Activated naive CD4-positive, alpha-beta T cell (primary cell): Measurements from ENCODE around the gene MVB12B.

ENCODE experiments used
- DNase-seq, 4 experiments: peaks; one replicate each; lab custom pipeline; 2025; lab: John Stamatoyannopoulos, UW

The MVB12B gene

DNA sequence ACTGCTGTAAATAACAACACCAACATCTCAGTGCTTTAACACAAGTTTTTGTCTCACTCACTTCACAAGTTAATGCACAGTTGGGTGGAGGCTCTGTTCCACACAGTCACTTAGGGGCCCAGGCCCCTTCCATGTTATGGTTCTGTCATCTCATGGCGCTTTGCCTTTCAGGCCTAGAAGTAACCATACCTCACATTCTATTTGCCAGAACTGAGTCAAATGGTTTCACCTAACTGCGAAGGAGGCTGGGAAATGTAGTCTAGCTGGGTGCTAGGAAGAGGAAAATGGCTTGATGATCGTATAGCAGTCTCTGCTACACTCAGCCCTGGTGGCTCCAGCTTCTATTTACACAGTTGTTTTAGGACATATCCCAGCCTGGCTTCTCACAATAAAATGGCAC, 23.1 kb upstream of the MVB12B start:
- no peak for DNase-seq

DNA sequence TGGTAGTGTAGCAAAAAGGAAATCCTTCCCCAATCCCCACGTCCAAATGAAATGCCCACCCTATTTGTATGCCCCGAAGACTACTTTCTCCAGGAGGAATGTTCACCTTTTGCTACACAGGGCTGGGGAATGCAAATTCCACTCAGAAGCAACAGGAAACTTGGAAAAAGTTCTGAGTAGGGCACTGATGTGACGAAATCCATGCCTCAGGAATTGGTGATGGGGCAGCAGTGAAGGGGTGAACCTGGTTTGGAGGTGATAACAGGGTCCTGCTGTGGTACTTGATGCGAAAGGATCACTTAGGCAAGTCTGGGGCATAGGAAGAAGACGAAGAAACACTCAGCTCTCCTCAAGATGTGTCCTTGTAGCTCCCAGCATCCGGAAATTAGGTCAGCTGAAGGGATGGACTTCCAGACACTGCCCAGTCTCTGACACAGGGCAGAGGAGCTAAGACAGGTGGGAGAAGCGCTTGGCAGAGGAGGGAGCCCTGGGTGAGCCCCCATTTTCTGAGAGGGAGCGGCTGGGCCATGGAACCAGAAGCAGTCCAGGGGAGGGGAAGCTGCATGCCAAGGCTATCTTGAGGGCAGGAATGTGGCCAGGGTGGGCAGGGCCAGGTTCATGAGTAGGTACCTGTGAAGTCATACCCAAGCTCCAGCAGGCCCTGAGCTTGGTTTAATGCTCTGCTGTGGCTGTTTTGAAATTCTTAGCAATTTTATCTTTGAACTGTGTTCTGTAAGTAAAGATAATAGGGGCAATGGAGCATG, 22.2 kb upstream of the MVB12B start:
- DNase-seq = no peak

DNA sequence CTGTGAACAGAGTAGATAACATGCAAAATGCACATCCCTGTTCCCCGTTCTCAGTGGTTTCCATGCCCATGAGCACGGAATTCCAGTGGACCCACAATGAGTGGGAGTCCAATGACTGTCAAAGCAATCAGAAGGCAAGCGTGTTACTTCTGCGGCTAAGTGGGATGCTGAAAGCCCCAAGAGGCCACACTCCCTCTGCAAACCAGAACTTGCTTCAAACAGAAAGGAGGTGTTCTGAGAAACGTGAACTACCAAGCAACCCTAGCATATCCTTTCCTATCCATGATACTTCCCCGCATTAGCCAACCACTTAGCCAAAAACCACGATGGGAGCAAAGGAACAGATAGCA, 21.7 kb upstream of the MVB12B start:
- DNase-seq = no peak

DNA sequence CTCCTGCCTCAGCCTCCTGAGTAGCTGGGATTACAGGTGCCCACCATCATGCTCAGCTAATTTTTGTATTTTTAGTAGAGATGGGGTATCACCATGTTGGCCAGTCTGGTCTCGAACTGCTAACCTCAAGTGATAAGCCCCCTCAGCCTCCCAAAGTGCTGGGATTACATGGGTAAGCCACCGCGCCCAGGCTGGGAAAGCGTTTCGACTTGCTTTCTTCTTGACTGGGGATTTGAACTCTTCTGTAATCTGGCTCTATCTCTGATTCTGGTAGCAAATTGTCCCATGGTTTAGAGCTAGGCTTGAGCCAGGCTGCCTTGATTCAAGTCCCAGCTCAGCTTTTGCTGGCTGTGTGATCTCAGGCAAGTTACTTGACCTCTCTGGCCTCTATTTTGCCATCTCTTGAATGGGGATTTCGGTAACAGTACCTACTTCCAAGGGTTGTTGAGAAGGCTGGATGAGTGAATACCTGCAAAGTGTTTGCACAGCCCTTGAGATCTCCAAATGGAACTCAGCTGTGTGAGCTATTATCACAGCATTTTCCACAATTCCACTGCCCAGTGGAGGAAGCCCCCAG, 20.5 kb upstream of the MVB12B start:
- no peak for DNase-seq

DNA sequence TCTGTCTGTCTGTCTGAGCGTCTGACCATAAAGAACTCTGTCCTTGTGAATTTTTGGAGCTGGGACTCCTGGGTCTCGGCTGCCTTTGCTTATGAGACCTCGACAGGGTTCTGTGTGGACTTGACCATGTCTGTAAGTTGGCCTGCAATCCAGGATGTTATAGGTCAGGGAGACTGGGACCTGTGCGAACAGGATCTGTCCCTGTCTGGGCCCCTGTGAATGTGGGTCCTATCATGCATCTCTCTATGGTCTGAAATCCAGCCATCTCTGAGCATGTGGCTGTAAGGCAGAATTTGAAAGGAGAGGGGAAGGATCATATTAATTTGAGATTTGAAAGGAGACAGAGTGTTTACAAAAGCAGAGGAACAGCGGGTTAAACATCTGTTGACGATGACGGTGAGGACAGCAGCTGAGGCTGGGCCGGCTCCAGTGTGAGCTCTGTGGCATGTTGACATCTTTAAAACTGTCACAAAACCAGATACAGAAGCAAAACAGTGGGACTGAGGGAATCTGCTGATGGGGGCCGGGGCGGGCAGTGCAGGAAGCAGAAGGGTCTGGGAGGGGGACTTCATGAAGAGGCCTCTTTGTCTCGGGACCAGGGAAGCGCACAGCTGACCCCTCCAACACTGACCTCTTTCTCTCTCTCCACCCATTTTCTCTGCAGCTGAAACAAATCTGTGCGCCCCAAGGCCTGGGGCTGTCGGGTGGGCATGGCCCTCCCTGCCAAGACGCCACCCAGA, 19.1 kb upstream of the MVB12B start:
- DNase-seq = no peak

DNA sequence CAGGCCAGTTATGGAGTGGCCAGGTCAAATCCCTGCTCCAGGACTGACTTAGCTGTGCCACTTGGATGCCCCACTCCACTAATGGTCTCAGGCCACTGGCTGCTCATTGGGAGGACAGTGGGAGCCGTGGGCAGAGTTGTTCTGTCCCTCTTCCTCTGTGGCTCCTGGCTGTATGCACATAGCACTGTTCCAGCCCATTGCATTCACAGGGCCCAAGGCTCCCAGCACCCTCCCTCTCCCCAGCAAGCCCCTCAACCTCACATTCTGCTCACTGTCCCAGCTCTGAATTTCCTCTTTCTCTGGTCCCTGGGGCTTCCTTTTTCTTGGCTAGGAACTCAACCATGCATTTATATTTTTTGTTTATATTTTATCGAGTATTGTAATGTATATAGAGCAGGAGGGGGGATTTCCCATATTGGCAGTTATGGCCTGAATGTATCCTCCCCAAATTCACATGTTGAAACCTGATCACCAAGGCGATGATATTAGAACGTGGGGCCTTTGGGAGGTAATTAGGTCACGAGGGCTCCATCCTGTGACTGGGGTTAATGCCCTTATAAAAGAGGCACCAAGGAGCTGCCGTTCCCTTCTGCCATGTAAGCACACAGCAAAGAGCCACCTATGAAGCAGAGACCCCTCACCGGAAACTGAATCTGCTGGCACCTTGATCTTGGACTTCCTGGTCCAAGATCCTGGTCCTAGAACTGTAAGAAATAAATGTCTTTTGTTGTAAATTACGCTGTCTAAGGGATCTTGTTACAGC, 17.0 kb upstream of the MVB12B start:
- no peak for DNase-seq

DNA sequence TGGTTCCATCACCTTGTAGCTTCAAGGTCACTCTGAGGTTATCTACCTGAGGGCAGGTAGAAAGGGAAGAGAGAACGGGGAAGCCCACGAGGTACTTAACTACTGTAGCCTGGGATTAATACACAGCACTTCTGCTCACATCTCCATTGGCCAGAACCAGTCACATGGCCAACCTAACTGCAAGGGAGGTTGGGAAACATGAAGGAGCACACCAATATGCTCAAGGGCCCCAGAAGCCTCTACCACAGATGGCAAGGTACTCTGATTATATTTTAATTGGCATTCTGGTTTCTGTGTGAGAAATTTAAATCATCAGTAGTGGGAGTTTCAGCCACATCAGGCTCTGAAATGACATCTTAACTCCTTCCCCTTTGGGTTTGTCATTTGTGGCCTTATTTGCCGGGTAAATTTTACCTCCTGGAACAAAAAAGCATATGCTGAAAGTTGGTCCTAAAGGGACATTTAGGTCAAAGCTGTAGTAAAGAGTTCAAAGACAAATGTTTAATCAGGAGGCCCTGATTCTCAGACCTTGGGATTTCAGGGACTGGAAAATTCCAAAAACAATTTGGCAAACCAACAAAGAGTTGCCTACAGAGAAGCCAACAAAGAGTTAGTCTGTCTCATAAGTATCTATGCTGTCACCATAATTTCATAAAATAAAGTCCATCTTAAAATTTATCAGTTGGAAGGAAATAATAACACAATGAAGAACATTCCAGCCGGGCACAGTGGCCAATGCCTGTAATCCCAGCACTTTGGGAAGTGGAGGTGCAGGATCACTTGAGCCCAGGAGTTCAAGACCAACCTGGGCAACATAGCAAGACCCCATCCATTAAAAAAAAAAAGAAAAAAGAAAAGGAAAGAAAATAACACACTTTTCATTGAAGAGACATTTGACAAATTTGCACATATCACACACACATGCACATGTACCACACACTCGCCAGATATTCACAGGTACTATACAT, 13.8 kb upstream of the MVB12B start:
- no peak for DNase-seq

DNA sequence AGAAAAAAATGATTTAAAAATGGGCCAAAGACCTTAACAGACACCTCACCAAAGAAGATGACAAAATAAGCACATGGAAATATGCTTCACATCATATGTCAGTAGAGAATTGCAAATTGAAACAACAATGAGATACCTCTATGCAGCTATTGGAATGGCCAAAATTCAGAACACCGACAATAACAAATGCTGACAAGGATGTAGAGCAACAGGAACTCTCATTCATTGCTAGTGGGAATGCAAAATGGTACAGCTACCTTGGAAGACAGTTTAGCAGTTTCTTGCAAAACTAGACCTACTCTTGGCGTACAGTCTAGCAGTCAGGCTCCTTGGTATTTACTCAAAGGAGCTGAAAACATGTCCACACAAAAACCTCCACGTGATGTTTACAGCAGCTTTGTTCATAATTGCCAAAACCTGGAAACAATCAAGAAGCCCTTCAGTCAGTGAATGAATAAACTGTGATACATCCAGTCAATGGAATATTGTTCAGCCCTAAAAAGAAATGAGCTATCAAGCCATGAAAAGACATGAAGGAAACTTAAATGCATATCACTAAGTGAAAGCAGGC, 10.5 kb upstream of the MVB12B start:
- no peak for DNase-seq

DNA sequence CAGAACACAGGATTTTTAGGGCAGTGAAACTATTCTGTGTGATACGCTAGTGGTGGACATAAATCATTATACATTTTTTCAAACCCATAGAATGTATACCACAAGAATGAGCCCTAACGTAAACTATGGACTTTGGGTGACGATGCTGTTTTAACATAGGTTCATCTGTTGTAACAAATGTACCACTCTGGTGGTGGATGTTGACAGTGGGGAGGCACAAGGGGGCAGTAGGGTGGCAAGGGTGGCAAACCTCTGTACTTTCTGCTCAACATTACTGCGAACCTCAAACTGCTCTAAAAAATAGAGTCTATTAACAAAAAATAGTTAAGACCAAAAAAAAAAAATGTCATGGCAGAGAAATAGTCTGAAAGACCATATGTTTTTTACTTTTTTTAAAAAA, 9.1 kb upstream of the MVB12B start:
- DNase-seq = peak in 2 of 4 experiments; percentile 6 to 31

DNA sequence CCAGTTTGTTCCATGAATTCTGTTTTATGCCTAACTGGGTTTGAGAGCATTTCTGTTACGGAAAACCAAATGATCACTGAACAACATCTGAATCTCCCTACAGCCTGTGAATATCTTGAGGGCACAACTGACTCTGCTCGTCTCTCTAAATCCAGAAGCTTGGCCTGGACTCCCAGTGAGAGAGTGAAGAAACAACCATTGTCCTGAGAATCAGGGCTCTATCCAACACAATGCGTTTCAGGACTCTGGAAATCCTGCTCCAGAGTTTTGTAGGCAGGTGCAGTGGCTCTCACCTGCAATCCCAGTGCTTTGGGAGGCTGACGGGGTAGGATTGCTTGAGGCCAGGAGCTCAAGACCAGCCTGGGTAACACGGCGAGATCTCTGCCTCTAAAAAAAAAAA, 7.8 kb upstream of the MVB12B start:
- DNase-seq = no peak

DNA sequence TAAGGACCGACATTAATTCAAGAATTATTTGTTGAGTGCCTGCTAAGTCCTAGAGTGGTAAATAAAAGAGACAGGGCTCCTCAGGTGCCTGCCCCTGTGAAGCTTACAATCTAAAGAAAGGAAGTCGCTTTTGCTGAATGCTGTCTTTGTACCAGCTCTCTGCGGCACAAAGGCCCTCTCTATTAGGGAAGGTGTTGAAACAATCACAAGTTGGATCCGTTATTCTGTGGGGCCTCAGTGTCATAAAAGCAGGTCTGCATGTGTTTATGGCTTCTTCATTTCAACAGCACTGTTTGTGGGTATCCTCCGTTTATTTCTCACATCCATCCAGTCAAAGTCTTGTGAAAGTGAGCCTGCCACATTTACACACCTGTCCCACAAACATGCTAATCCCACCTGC, 7.0 kb upstream of the MVB12B start:
- no peak for DNase-seq

DNA sequence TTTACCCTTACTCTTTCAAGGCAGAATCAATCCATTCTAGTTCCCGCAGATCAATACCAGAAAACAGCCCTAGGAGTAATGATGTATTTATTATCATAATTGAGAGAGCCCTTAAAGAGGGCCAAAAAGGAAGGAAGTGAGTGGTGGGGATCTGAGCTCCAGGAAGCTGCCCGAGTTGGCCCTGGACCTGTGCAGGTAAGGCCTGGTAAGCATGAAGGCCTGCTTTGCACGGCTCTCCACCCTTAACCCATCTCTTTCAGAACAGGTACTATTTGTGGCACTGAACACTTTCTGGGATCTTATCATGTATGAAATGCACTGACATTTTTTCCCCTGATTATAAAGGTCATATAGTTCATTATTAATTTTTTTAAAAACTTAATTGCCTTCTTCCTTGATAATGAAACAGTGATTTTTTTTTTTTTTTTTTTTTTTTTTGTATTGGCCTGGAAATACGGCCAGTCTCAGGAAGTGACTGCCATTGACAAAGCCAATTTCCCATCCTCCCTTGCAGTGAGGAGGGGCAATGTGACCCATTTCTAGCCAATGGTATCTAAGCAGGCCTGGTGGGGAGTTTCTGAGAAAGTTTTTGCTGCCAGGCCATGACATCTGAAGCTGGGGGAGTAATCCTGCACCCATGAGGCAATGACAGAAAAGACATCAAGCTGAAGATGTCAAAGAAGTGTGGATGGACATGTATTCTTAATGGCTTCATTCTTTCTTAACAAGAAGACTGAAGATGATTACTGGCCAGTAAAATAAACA, 6.3 kb upstream of the MVB12B start:
- DNase-seq = no peak

DNA sequence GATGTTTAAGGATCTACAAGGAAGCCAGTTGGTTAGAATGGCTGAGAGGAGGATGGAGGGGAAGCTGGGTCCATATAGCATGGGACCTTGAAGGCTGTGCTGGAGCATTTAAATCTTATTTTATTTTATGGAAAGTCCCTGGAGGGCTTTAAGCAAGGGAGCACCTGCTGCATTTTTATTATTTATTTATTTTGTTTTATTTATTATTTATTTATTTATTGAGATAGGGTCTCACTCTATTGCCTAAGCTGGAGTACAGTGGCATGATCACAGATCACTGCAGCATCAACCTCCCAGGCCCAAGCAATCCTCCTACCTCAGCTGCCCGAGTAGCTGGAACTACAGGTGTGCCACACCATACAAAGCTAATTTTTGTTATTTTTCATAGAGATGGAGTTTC, 4.9 kb upstream of the MVB12B start:
- DNase-seq = no peak

DNA sequence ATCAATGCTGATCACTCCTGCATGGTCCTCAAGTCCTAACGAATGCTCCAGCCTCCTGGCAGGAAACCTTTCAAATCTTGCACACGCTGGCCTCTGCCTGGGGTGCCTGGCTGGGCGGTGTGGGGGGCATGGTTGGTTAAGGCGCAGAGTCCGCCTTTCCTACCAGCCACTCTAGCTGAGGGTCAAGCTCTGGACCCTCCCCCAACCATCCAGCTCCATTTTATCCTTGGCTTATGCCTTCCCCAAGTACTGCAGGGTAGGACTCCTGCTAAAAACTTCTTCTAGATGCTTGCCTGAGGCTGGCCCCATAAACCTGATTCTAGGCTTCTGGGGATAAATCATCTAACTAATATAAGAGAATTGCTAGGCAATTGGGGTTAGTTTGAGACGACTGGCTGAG, 808 bp upstream of the MVB12B start:
- no peak for DNase-seq

DNA sequence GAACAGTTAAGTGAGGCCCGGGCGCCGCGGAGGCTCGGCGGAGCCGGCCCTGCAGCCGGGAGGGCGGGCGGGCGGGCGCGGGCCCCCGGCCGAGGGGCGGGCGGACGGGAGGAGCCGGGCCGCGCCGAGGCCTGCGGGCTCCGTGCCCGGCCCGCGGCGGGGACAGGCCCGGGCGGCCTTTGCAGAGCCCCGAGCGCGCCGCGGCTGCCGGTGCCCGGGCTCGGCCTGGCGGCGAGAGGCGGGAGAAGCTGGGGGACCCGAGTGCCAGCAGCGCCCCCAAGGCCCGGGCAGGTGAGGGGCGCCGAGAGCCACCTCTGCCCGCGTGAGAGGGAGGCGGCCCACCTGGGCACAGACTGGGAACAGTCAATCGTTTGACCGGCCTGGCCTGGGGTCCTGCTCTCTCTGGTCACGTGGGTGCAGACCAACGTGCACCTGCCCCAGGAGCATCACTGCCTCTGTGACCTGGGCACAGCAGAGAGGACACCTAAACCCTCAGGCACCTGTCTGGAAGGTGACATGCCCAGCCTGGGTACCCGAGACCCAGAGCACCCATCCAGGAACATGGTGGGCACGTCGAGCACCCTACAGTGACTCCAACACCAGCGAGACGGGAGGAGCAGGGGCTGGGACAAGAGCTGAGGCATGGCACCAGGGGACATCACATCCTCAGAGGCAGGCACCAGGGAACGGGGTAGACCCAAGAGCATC, 531 bp downstream of the MVB12B start:
- DNase-seq = peak in 2 of 4 experiments; percentile 4 to 28

DNA sequence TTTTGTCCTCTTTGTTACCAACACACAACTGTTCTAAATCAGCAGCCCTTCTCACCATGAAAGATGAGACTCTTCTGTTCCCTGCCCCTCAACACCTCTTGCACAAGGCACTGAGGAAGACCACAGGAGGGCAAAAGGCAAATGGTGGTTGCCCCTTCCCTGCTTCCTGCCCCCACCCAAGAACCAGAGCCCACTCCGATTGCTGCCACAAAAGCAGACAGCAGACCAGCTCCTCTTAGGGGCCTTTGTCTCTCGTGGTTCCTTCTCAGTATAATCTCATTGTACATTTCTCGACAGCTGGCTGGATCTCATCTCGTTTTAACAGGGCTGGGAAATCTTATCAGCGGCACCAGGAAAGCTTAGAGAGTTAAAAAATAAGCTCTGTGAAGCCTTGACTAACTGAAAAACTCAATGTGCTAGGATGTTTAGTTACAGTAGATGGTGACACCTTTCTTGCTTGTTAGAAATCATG, 1.1 kb downstream of the MVB12B start:
- DNase-seq = no peak

DNA sequence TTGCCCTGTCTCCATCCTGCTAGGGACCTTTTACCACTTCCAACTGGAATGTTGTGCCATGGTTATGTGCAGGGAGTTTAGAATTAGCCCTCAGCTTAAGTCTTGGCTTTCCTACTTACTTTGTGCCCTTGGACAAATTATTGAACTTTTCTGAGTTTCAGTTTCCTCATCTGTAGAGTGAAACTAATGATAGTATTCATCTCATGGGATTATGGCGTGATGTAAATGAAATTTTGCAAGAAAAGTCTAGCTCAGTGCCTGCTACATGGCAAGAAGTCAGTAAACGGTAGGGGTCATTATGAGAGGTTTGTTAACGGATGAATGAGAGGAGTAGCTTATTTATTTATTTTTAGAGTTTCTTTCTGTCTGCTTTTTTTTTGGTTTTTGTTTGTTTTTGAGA, 1.8 kb downstream of the MVB12B start:
- DNase-seq = no peak

DNA sequence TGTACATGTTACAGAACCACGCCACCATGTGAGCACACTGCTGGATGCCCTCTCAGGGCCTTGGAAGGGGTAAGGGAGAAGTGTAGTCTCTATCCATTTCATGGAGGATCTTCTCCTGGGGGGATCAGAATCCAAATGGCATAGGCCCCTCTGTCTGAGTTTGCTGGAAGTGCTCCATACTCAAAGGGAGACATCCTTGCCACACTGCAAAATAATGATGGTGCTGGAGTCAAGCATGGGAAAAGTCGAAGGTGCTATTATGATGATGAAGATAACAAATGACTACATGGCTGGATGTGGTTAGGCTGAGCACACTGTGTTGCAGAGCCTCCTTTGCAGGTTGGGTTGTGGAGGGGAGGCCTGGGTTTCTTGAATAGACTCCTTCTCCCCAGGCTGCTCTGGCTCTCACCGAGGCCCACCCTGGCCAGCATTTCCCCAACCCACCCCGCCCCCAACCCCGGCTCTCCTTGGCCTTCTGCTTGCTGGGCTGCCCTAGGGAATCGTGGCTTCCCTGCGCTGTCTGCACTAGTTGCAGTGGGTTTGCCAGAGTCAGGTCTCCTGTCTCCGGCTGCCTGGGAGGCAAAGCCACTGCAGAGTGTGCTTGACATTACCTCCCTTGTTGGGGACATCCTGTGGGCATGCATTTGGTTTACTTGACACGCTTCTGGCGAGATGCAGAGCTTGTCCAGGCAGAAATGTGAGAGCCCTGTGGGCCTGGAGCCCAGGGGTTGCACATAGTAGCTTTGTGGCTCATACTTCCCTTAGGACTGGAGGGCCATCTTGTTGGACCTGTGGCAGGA, 3.0 kb downstream of the MVB12B start:
- no peak for DNase-seq

DNA sequence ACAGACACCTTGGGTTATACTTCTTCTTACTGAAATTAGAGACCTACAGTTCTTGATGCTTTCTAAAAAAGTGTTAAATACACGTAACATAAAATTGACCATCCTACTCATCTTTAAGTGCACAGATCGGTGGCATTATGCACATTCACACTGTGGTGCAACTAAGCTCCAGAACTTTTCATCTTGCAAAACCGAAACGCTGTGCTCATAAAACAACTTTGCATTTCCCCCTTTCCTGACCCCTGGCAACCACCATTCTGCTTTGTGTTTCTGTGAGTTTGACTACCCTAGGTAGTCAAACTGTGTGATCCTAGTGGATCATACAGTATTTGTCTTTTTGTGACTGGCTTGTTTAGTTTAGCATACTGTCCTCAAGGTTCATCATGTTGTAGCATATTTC, 3.9 kb downstream of the MVB12B start:
- no peak for DNase-seq
